Measurements from ENCODE around the gene MAN2B1. TPM values are rescaled to one million over a fixed set of nuclear protein-coding genes. Genes with fewer than 3 reads are reported as not detected.

The MAN2B1 gene
- polyA plus RNA-seq, 3 donors: 218 to 305 (median 295) TPM

DNA sequence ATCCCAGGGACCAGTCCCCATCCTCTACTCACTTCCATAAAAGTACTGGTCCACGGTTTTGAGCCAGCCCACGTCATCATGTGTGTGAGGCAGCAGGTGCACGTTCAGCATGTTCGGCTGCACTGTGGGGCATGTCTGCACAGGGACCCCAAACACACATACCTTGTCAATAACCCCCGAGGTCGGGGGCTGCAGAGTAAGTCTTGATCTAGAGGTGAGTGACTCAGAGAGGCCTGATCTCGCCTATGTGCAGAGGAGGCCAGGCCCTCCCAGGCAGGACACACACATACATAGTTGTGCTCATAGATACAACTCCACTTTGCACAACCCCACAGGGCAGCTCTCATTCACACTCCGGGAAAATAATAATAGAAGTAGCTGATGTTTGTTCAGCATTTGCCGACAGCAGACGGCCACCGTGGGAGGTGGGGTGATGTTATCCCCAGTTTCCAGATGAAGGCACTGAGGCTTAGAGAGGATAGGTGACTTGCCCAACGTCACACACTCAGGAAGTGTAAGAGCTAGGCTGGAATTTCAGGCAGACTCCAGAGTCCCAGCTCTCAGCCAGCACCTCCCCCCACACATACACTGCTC is 774 bp downstream of the MAN2B1 start:
- TF ChIP-seq, protein P1, sequence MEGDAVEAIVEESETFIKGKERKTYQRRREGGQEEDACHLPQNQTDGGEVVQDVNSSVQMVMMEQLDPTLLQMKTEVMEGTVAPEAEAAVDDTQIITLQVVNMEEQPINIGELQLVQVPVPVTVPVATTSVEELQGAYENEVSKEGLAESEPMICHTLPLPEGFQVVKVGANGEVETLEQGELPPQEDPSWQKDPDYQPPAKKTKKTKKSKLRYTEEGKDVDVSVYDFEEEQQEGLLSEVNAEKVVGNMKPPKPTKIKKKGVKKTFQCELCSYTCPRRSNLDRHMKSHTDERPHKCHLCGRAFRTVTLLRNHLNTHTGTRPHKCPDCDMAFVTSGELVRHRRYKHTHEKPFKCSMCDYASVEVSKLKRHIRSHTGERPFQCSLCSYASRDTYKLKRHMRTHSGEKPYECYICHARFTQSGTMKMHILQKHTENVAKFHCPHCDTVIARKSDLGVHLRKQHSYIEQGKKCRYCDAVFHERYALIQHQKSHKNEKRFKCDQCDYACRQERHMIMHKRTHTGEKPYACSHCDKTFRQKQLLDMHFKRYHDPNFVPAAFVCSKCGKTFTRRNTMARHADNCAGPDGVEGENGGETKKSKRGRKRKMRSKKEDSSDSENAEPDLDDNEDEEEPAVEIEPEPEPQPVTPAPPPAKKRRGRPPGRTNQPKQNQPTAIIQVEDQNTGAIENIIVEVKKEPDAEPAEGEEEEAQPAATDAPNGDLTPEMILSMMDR (IDR thresholded peaks at IDR 0.05): no peak
- Histone ChIP-seq H3K9ac (ENCODE audit: insufficient read depth, low read length, poor library complexity, severe bottlenecking) (peak overlapping the region; percentile 95), H3K4me2 (replicated peaks; ENCODE audit: extremely low read depth, low read length, poor library complexity, severe bottlenecking) (peak overlapping the region; percentile 77), H3K36me3 (replicated peaks in 1 of 2; ENCODE audit: control insufficient read depth in 1 of 2, insufficient read depth in 2 of 2, low read length in 2 of 2) (peaks cover 39 to 41% of the 10 kb centered on the region in 2 donors), H4K20me1 (ENCODE audit: insufficient read depth, low read length) (peaks cover 46% of the 10 kb centered on the region), H3K4me1 (ENCODE audit: control insufficient read depth in 1 of 2, insufficient read depth in 2 of 2, low read length in 2 of 2) (peaks cover 49 to 60% of the 10 kb centered on the region in 2 donors), H3K4me3 (replicated peaks in 1 of 3; ENCODE audit: low read depth in 2 of 3, low read length in 3 of 3) (peak overlapping the region; percentile 93 to 98 (median 96)), H3K9me3 (replicated peaks in 1 of 2; ENCODE audit: control insufficient read depth in 1 of 2, insufficient read depth in 1 of 2, low read length in 2 of 2) (no peaks in the 10 kb centered on the region), H3K79me2 (ENCODE audit: insufficient read depth, low read length) (peaks cover 74% of the 10 kb centered on the region), H2AFZ (ENCODE audit: insufficient read depth, low read depth, low read length, poor library complexity, severe bottlenecking) (no peak overlapping the region), H3K27ac (ENCODE audit: low read depth in 1 of 2, low read length in 2 of 2) (peak overlapping the region; percentile 76 to 96), H3K27me3 (ENCODE audit: control insufficient read depth in 2 of 2, insufficient read depth in 2 of 2, low read length in 2 of 2) (no peaks in the 10 kb centered on the region)
- peaks cover 29 to 47% of the 10 kb centered on the region in 2 donors for H3K36me3 Mint-ChIP-seq
- H3K9me3 Mint-ChIP-seq: no peaks in the 10 kb centered on the region
- WGBS (ENCODE audit: insufficient coverage): no CpG with 5 or more reads among the region's 12 CpGs
- H3K27ac Mint-ChIP-seq: peak overlapping the region; percentile 94 to 98 (median 96)
- peak overlapping the region; percentile 95 to 98 for H3K4me3 Mint-ChIP-seq
- peaks cover 42% of the 10 kb centered on the region for H3K4me1 Mint-ChIP-seq
- peaks cover 0 to 3% (median 2%) of the 10 kb centered on the region in 3 donors for H3K27me3 Mint-ChIP-seq (ENCODE audit: low read depth in 3 of 3)
- intact Hi-C loops (cut with micrococcal nuclease): loop anchor here (2.0 to 10.0 kb wide), 5 partner anchors 15 to 501 kb away; partner anchors contain the start of genes ZNF490 (in 2 of the 2), ZNF791 (in 2 of the 2), DHPS (in 1 of the 2) and JUNB (in 1 of the 2)
- DNase-seq: peak; percentile 24 to 67 (median 40)

DNA sequence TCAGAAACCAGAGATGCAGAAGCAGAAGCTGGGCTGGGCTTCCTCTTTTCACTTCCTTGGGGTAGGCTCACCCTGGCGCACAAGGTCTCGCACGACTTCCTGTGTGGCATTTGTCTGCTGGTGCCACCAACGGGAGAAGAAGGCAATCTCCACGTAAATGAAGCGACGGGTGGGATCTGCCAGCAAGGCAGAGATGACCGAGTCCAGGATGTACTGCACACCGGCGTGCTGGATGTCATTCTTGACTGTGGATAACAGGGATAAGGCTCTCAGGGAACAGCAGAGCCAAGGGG is 1.3 kb downstream of the MAN2B1 start:
- Histone ChIP-seq H3K9ac (ENCODE audit: insufficient read depth, low read length, poor library complexity, severe bottlenecking) (peak overlapping the region; percentile 95), H3K4me1 (ENCODE audit: control insufficient read depth in 1 of 2, insufficient read depth in 2 of 2, low read length in 2 of 2) (peaks cover 45 to 54% of the 10 kb centered on the region in 2 donors), H3K9me3 (replicated peaks in 1 of 2; ENCODE audit: control insufficient read depth in 1 of 2, insufficient read depth in 1 of 2, low read length in 2 of 2) (no peaks in the 10 kb centered on the region), H3K27me3 (ENCODE audit: control insufficient read depth in 2 of 2, insufficient read depth in 2 of 2, low read length in 2 of 2) (no peaks in the 10 kb centered on the region), H3K27ac (ENCODE audit: low read depth in 1 of 2, low read length in 2 of 2) (peak overlapping the region; percentile 76 to 96), H2AFZ (ENCODE audit: insufficient read depth, low read depth, low read length, poor library complexity, severe bottlenecking) (no peak overlapping the region), H3K4me3 (replicated peaks in 1 of 3; ENCODE audit: low read depth in 2 of 3, low read length in 3 of 3) (peak overlapping the region; percentile 93 to 98 (median 96)), H3K79me2 (ENCODE audit: insufficient read depth, low read length) (peaks cover 69% of the 10 kb centered on the region), H3K36me3 (replicated peaks in 1 of 2; ENCODE audit: control insufficient read depth in 1 of 2, insufficient read depth in 2 of 2, low read length in 2 of 2) (peaks cover 44 to 47% of the 10 kb centered on the region in 2 donors), H4K20me1 (ENCODE audit: insufficient read depth, low read length) (peaks cover 51% of the 10 kb centered on the region), H3K4me2 (replicated peaks; ENCODE audit: extremely low read depth, low read length, poor library complexity, severe bottlenecking) (peak overlapping the region; percentile 77)
- Mint-ChIP-seq H3K36me3 (peaks cover 33 to 53% of the 10 kb centered on the region in 2 donors), H3K4me3 (peak overlapping the region; percentile 95 to 98), H3K9me3 (no peaks in the 10 kb centered on the region), H3K4me1 (peaks cover 39% of the 10 kb centered on the region), H3K27ac (peak overlapping the region; percentile 94 to 98 (median 96)), H3K27me3 (ENCODE audit: low read depth in 3 of 3) (peaks cover 0 to 3% (median 2%) of the 10 kb centered on the region in 3 donors)
- 0% methylated on average over 10 of the region's 10 CpGs for WGBS (ENCODE audit: insufficient coverage)
- TF ChIP-seq, protein P1 (IDR thresholded peaks at IDR 0.05): no peak
- peak; percentile 93 to 96 (median 93) for DNase-seq
- intact Hi-C loops (cut with micrococcal nuclease): loop anchor here (2.0 to 10.0 kb wide), 5 partner anchors 16 to 500 kb away; partner anchors contain the start of genes ZNF490 (in 2 of the 2), ZNF791 (in 2 of the 2), DHPS (in 1 of the 2) and JUNB (in 1 of the 2)

Measured in CD14-positive monocyte (primary cell).